SK-N-SH (cell line): Measurements from ENCODE around the gene THSD4. TPM values are rescaled to one million over a fixed set of nuclear protein-coding genes. Genes with fewer than 3 reads are reported as not detected.

Source experiments
- CTCF ChIA-PET: fragments of 300-600, 350-600 bp; formaldehyde crosslinking; extraction: SDS; loops from one replicate; lab custom pipeline; 2021; lab: Yijun Ruan, JAX
- POLR2A ChIA-PET: fragments of 350-600 bp; sonication (Branson Sonifier 250); formaldehyde crosslinking; extraction: SDS; loops from one replicate; lab custom pipeline; 2020; ENCODE audit warnings: antibody characterized with exemption, inconsistent platforms; lab: Yijun Ruan, JAX
- DNase-seq: peaks from one replicate; pipeline ENCODE4 v3.0.0; 2012
- H2AFZ ChIP-seq: fragments of 200-600 bp; sonication (generic); 2 replicates; pipeline ENCODE4 v1.8.1; 2016; ENCODE audit warnings: antibody characterized with exemption, mild to moderate bottlenecking, low read depth
- H3F3A ChIP-seq: fragments of 200-600 bp; sonication (generic); replicated peaks from 2 replicates; pipeline ENCODE3; 2016; ENCODE audit warnings: antibody characterized with exemption, mild to moderate bottlenecking; ENCODE audit not compliant: insufficient read depth
- H3K27ac ChIP-seq, 2 experiments: fragments of 200-500 bp in 1 of 2; fragments of 200-600 bp in 1 of 2; sonication (Bioruptor generic) in 1 of 2; sonication (generic), shearing (Covaris generic) in 1 of 2; 2 replicates each; pipeline versions ENCODE4 v1.5.1 to v1.6.1; 2014 to 2016; ENCODE audit warnings: low read depth in 2 of 2, inconsistent platforms in 1 of 2, low read length in 1 of 2, mild to moderate bottlenecking in 1 of 2, mixed read lengths in 1 of 2
- H3K27me3 ChIP-seq: fragments of 200-600 bp; sonication (generic), shearing (Covaris generic); 2 replicates; pipeline ENCODE4 v1.6.1; 2016; ENCODE audit warnings: mixed run types; ENCODE audit not compliant: insufficient read depth
- H3K36me3 ChIP-seq, 2 experiments: fragments of 200-500 bp in 1 of 2; fragments of 200-600 bp in 1 of 2; sonication (Bioruptor generic) in 1 of 2; sonication (generic) in 1 of 2; replicated peaks in 1 of 2; 2 replicates each; pipeline versions ENCODE3 to v1.5.1; 2014 to 2016; ENCODE audit warnings: low read length in 1 of 2, mild to moderate bottlenecking in 1 of 2; ENCODE audit not compliant: insufficient read depth in 2 of 2, control insufficient read depth in 1 of 2
- H3K4me1 ChIP-seq, 2 experiments: fragments of 200-500 bp in 1 of 2; fragments of 200-600 bp in 1 of 2; sonication (Bioruptor generic) in 1 of 2; sonication (generic), shearing (Covaris generic) in 1 of 2; 2 replicates each; pipeline versions ENCODE4 v1.5.1 to v1.6.1; 2014 to 2016; ENCODE audit warnings: low read depth in 1 of 2, low read length in 1 of 2, mixed run types in 1 of 2; ENCODE audit not compliant: insufficient read depth in 2 of 2, control insufficient read depth in 1 of 2
- H3K4me2 ChIP-seq: fragments of 200-600 bp; sonication (generic), shearing (Covaris generic); 2 replicates; pipeline ENCODE4 v1.6.1; 2017; ENCODE audit warnings: mixed run types
- H3K4me3 ChIP-seq, 2 experiments: fragments of 200-500 bp in 1 of 2; fragments of 200-600 bp in 1 of 2; sonication (Bioruptor generic) in 1 of 2; sonication (generic), shearing (Covaris generic) in 1 of 2; 2 replicates each; pipeline versions ENCODE4 v1.5.1 to v1.8.1; 2014 to 2016; ENCODE audit warnings: low read depth in 2 of 2, inconsistent platforms in 1 of 2, low read length in 1 of 2, mild to moderate bottlenecking in 1 of 2, mixed read lengths in 1 of 2, moderate library complexity in 1 of 2
- H3K79me2 ChIP-seq: fragments of 200-600 bp; sonication (generic); 2 replicates; pipeline ENCODE4 v1.8.1; 2017; ENCODE audit warnings: mild to moderate bottlenecking; ENCODE audit not compliant: insufficient read depth
- H3K9ac ChIP-seq: fragments of 200-600 bp; sonication (generic); 2 replicates; pipeline ENCODE4 v1.6.1; 2017; ENCODE audit warnings: mixed run types
- H3K9me2 ChIP-seq: fragments of 200-600 bp; sonication (generic); 2 replicates; pipeline ENCODE4 v1.6.1; 2017; ENCODE audit warnings: mixed run types
- H3K9me3 ChIP-seq: fragments of 200-600 bp; sonication (generic); 2 replicates; pipeline ENCODE4 v1.6.1; 2017; ENCODE audit warnings: mixed run types, mild to moderate bottlenecking, moderate library complexity
- H4K20me1 ChIP-seq: fragments of 200-600 bp; sonication (generic); 2 replicates; pipeline ENCODE4 v1.6.1; 2017; ENCODE audit warnings: mild to moderate bottlenecking, mixed run types; ENCODE audit not compliant: insufficient read depth
- EP300 ChIP-seq, 2 experiments: IDR thresholded peaks; 2 replicates each; pipeline versions ENCODE4 v1.4.0 to v1.6.1; 2012; ENCODE audit warnings: borderline replicate concordance in 1 of 2, low read depth in 1 of 2, low read length in 1 of 2
- EZH2phosphoT487 ChIP-seq: fragments of 200-600 bp; sonication (generic); IDR thresholded peaks from 2 replicates; pipeline ENCODE4 v1.6.1; 2017; ENCODE audit warnings: low read depth, mixed run types, mild to moderate bottlenecking, antibody characterized with exemption, moderate library complexity, borderline replicate concordance
- FOSL2 ChIP-seq: IDR thresholded peaks from 2 replicates; pipeline ENCODE4 v1.4.0; 2012; ENCODE audit warnings: low read depth, mild to moderate bottlenecking, moderate library complexity, borderline replicate concordance
- FOXM1 ChIP-seq: IDR thresholded peaks from 2 replicates; pipeline ENCODE4 v1.4.0; 2012; ENCODE audit warnings: low read depth, mild to moderate bottlenecking
- GATA2 ChIP-seq: sonication (generic); formaldehyde crosslinking; IDR thresholded peaks from 2 replicates; pipeline ENCODE4 v1.5.0; 2020; ENCODE audit warnings: mild to moderate bottlenecking, missing genetic modification reagents
- MEF2A ChIP-seq: IDR thresholded peaks from 2 replicates; pipeline ENCODE4 v1.4.0; 2012; ENCODE audit warnings: low read depth, borderline replicate concordance
- NFIC ChIP-seq: IDR thresholded peaks from 2 replicates; pipeline ENCODE4 v1.4.0; 2012; ENCODE audit warnings: borderline replicate concordance
- NRF1 ChIP-seq: IDR thresholded peaks from 2 replicates; pipeline ENCODE4 v1.6.1; 2012; ENCODE audit warnings: low read depth, mild to moderate bottlenecking, low read length
- POLR2AphosphoS5 ChIP-seq: IDR thresholded peaks from 2 replicates; pipeline ENCODE4 v1.6.1; 2012; ENCODE audit warnings: low read depth, low read length
- REST ChIP-seq: IDR thresholded peaks from 2 replicates; pipeline ENCODE4 v1.6.1; 2012; ENCODE audit warnings: mild to moderate bottlenecking, low read depth, low read length, moderate library complexity
- SIN3A ChIP-seq: IDR thresholded peaks from 2 replicates; pipeline ENCODE4 v1.6.1; 2012; ENCODE audit warnings: low read depth, mild to moderate bottlenecking, low read length, moderate library complexity, borderline replicate concordance
- SMC3 ChIP-seq: IDR thresholded peaks from 2 replicates; pipeline ENCODE4 v1.6.1; 2012; ENCODE audit warnings: low read depth, low read length, improper control_type of control experiment
- WGBS: methylation state at CpG from one replicate; pipeline ENCODE4 v1.1.6; 2017; ENCODE audit warnings: low lambda C conversion rate; 5-methylcytosine and 5-hydroxymethylcytosine counted together
- polyA plus RNA-seq, 3 experiments: library from polyadenylated mRNA; depleted of rRNA; stranded (reverse); fragments of >200 nt; gene quantifications; 2 replicates each; pipeline ENCODE4 v1.2.3, GENCODE V29; 2012
- TF ChIP-seq, protein P1 (sequence below): fragments of 150-350 bp; IDR thresholded peaks from 2 replicates; pipeline ENCODE4 v1.6.1; 2016; ENCODE audit warnings: mild to moderate bottlenecking, low read depth, low read length

The THSD4 gene
- polyA plus RNA-seq, 1 of the 3 experiments (the other 2 are of a cell fraction), result 79.1 TPM

- TF ChIP-seq REST (no peak), EZH2phosphoT487 (no peak), FOXM1 (no peak), MEF2A (no peak), GATA2 (no peak), NFIC (no peak), FOSL2 (no peak), SMC3 (no peak)
Observed at GRCh38 chr15:71357321-71357732, 242.1 kb downstream of the THSD4 start (continued).

GRCh38 chr15:71357967-71358366 lies 242.7 kb downstream of the THSD4 start:
- no peak overlapping the region for H2AFZ ChIP-seq
- 97% methylated on average over 4 of the region's 4 CpGs for WGBS

More at GRCh38 chr15:71357967-71358366, 242.7 kb downstream of the THSD4 start:
- H3K27me3 ChIP-seq, result no peaks in the 10 kb centered on the region
- peaks cover 0 to 12% of the 10 kb centered on the region in 2 experiments; a peak in 1 of 4 replicates for H3K4me1 ChIP-seq
- H3K9ac ChIP-seq, result no peak overlapping the region
- POLR2A ChIA-PET, result no interaction called here
- no peak overlapping the region for H3K27ac ChIP-seq
- no peaks in the 10 kb centered on the region for H3K9me3 ChIP-seq
- TF ChIP-seq EP300 (IDR thresholded peaks at IDR 0.05; ENCODE audit: borderline replicate concordance in 1 of 2, low read depth in 1 of 2, low read length in 1 of 2) (no peak), NFIC (no peak), MEF2A (no peak), NRF1 (no peak), SIN3A (no peak), POLR2AphosphoS5 (no peak)
- TF ChIP-seq, protein P1, sequence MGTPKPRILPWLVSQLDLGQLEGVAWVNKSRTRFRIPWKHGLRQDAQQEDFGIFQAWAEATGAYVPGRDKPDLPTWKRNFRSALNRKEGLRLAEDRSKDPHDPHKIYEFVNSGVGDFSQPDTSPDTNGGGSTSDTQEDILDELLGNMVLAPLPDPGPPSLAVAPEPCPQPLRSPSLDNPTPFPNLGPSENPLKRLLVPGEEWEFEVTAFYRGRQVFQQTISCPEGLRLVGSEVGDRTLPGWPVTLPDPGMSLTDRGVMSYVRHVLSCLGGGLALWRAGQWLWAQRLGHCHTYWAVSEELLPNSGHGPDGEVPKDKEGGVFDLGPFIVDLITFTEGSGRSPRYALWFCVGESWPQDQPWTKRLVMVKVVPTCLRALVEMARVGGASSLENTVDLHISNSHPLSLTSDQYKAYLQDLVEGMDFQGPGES, result no peak
- TF ChIP-seq, all 33 proteins: peak for 0
- no peaks in the 10 kb centered on the region for H3K9me2 ChIP-seq
- no peaks in the 10 kb centered on the region for H4K20me1 ChIP-seq
- CTCF ChIA-PET, result interaction anchor here (1.1 kb wide), 1 partner anchor 20 kb away, joined by 3 read pairs; no protein-coding TSS in a partner anchor
- no peak for DNase-seq
- no peak overlapping the region for H3K4me2 ChIP-seq
- H3K36me3 ChIP-seq, result peaks cover 2 to 8% of the 10 kb centered on the region in 2 experiments
- H3K79me2 ChIP-seq, result no peaks in the 10 kb centered on the region
- no peak overlapping the region for H3K4me3 ChIP-seq
- H3F3A ChIP-seq, result no peaks in the 10 kb centered on the region
